Activated T-cell treated with anti-CD3 and anti-CD28 coated beads, Interleukin-2, amount 50 U/mL, for 72 hours (primary cell): ENCODE measurements around the gene CADPS. TPM values are rescaled to one million over a fixed set of nuclear protein-coding genes. Genes with fewer than 3 reads are reported as not detected.

Experiments
- ATAC-seq, 2 donors: fragments of 150-1000 bp; cut with Tn5 transposase; replicated peaks in 1 of 2; 2 replicates each; pipeline ENCODE4 v1.10.0; 2021; ENCODE audit warnings: moderate library complexity in 2 of 2, mild to moderate bottlenecking in 1 of 2
- DNase-seq, 2 donors: peaks; one replicate each; pipeline ENCODE4 v3.0.0; 2021 to 2022; ENCODE audit warnings: mixed read lengths in 1 of 2
- H3K27ac Mint-ChIP-seq: one replicate; pipeline ENCODE4 v1.8.0; 2022; ENCODE audit warnings: mild to moderate bottlenecking, moderate library complexity, mixed read lengths
- H3K27me3 Mint-ChIP-seq: one replicate; pipeline ENCODE4 v1.8.0; 2022; ENCODE audit warnings: low read depth, mixed read lengths
- H3K36me3 Mint-ChIP-seq, 2 donors: one replicate each; pipeline ENCODE4 v1.8.0; 2022; ENCODE audit warnings: mixed read lengths in 2 of 2, mild to moderate bottlenecking in 1 of 2; ENCODE audit not compliant: insufficient read depth in 2 of 2
- H3K4me1 Mint-ChIP-seq: one replicate; pipeline ENCODE4 v1.8.0; 2022; ENCODE audit warnings: low read depth, mixed read lengths
- H3K4me3 Mint-ChIP-seq, 2 donors: one replicate each; pipeline ENCODE4 v1.8.0; 2022; ENCODE audit warnings: mild to moderate bottlenecking in 2 of 2, mixed read lengths in 2 of 2, moderate library complexity in 2 of 2
- H3K9me3 Mint-ChIP-seq, 2 donors: one replicate each; pipeline ENCODE4 v1.8.0; 2022; ENCODE audit warnings: mixed read lengths in 2 of 2
- total RNA-seq, 2 donors: library from RNA; stranded (reverse); gene quantifications; one replicate each; pipeline ENCODE4 v1.2.3, GENCODE V29; 2022

CADPS gene
- total RNA-seq, 2 donors from 2014 or later, result not detected

GRCh38 chr3:62467966-62468722 is 407.1 kb downstream of the CADPS start:
- no peak overlapping the region for H3K4me3 Mint-ChIP-seq
- DNase-seq (no peak), ATAC-seq (no peak)
- no peaks in the 10 kb centered on the region for H3K9me3 Mint-ChIP-seq
- H3K27ac Mint-ChIP-seq, result no peak overlapping the region
- H3K36me3 Mint-ChIP-seq, result no peaks in the 10 kb centered on the region
- H3K4me1 Mint-ChIP-seq, result no peaks in the 10 kb centered on the region
- H3K27me3 Mint-ChIP-seq, result no peaks in the 10 kb centered on the region

GRCh38 chr3:62462788-62463187 is 412.4 kb downstream of the CADPS start:
- no peaks in the 10 kb centered on the region for H3K27me3 Mint-ChIP-seq

GRCh38 chr3:62462104-62462762 is 413.0 kb downstream of the CADPS start:
- Mint-ChIP-seq H3K27me3 (no peaks in the 10 kb centered on the region), H3K27ac (no peak overlapping the region), H3K9me3 (no peaks in the 10 kb centered on the region), H3K4me3 (no peak overlapping the region), H3K4me1 (no peaks in the 10 kb centered on the region), H3K36me3 (no peaks in the 10 kb centered on the region)
- no peak for DNase-seq
- ATAC-seq, result no peak

More at GRCh38 chr3:62462788-62463187, 412.4 kb downstream of the CADPS start:
- Mint-ChIP-seq H3K27ac (no peak overlapping the region), H3K9me3 (no peaks in the 10 kb centered on the region), H3K4me1 (no peaks in the 10 kb centered on the region), H3K36me3 (no peaks in the 10 kb centered on the region), H3K4me3 (no peak overlapping the region)
- DNase-seq (no peak), ATAC-seq (no peak)

GRCh38 chr3:62454916-62455315 is 420.3 kb downstream of the CADPS start:
- Mint-ChIP-seq H3K27me3 (no peaks in the 10 kb centered on the region), H3K9me3 (peaks cover 0 to 2% of the 10 kb centered on the region in 2 donors), H3K27ac (no peak overlapping the region), H3K36me3 (peaks cover 0 to 3% of the 10 kb centered on the region in 2 donors), H3K4me1 (peaks cover 15% of the 10 kb centered on the region), H3K4me3 (no peak overlapping the region)
- ATAC-seq (no peak), DNase-seq (no peak)

- no peak for DNase-seq
- Mint-ChIP-seq H3K9me3 (peaks cover 0 to 2% of the 10 kb centered on the region in 2 donors), H3K27ac (no peak overlapping the region), H3K27me3 (no peaks in the 10 kb centered on the region), H3K4me1 (peaks cover 15% of the 10 kb centered on the region), H3K36me3 (peaks cover 0 to 3% of the 10 kb centered on the region in 2 donors), H3K4me3 (no peak overlapping the region)
- ATAC-seq, result no peak
These were observed 421.8 kb downstream of the CADPS start for GRCh38 chr3:62453448-62453847.

GRCh38 chr3:62451211-62451887 is 423.9 kb downstream of the CADPS start:
- DNase-seq (no peak), ATAC-seq (no peak)
- H3K4me1 Mint-ChIP-seq, result peaks cover 18% of the 10 kb centered on the region
- H3K27me3 Mint-ChIP-seq, result no peaks in the 10 kb centered on the region
- H3K36me3 Mint-ChIP-seq, result peaks cover 0 to 3% of the 10 kb centered on the region in 2 donors
- H3K4me3 Mint-ChIP-seq, result no peak overlapping the region
- H3K27ac Mint-ChIP-seq, result no peak overlapping the region
- H3K9me3 Mint-ChIP-seq, result peaks cover 0 to 2% of the 10 kb centered on the region in 2 donors

- H3K4me3 Mint-ChIP-seq, result peak overlapping the region; percentile 35 to 73
- peaks cover 2 to 9% of the 10 kb centered on the region in 2 donors for H3K36me3 Mint-ChIP-seq
- peaks cover 0 to 3% of the 10 kb centered on the region in 2 donors for H3K9me3 Mint-ChIP-seq
- H3K27ac Mint-ChIP-seq, result peak overlapping the region; percentile 91
- DNase-seq, result no peak
- ATAC-seq, result peak; percentile 29 to 33
- H3K27me3 Mint-ChIP-seq, result no peaks in the 10 kb centered on the region
- H3K4me1 Mint-ChIP-seq, result peaks cover 28% of the 10 kb centered on the region
These were observed 428.8 kb downstream of the CADPS start for GRCh38 chr3:62446337-62446940.

GRCh38 chr3:62445275-62445674 is 429.9 kb downstream of the CADPS start:
- Mint-ChIP-seq H3K27me3 (peaks cover 5% of the 10 kb centered on the region), H3K4me3 (peak overlapping the region; percentile 50 to 73), H3K9me3 (peaks cover 0 to 3% of the 10 kb centered on the region in 2 donors), H3K4me1 (peaks cover 23% of the 10 kb centered on the region), H3K36me3 (peaks cover 2 to 9% of the 10 kb centered on the region in 2 donors), H3K27ac (peak overlapping the region; percentile 91)
- DNase-seq (no peak), ATAC-seq (peak; percentile 77 to 79)

GRCh38 chr3:62439978-62440377 is 435.2 kb downstream of the CADPS start:
- Mint-ChIP-seq H3K9me3 (peaks cover 0 to 3% of the 10 kb centered on the region in 2 donors), H3K4me3 (no peak overlapping the region), H3K4me1 (peaks cover 7% of the 10 kb centered on the region), H3K27ac (no peak overlapping the region), H3K27me3 (peaks cover 14% of the 10 kb centered on the region), H3K36me3 (peaks cover 2 to 9% of the 10 kb centered on the region in 2 donors)
- no peak for ATAC-seq
- DNase-seq, result no peak

- no peak overlapping the region for H3K27ac Mint-ChIP-seq
- peaks cover 0 to 3% of the 10 kb centered on the region in 2 donors for H3K9me3 Mint-ChIP-seq
- no peak for DNase-seq
- H3K27me3 Mint-ChIP-seq, result peaks cover 14% of the 10 kb centered on the region
- no peak for ATAC-seq
- no peak overlapping the region for H3K4me3 Mint-ChIP-seq
- H3K36me3 Mint-ChIP-seq, result peaks cover 2 to 7% of the 10 kb centered on the region in 2 donors
- H3K4me1 Mint-ChIP-seq, result peaks cover under 1% of the 10 kb centered on the region
These were observed 435.9 kb downstream of the CADPS start for GRCh38 chr3:62439176-62439813.

- Mint-ChIP-seq H3K4me1 (no peaks in the 10 kb centered on the region), H3K4me3 (no peak overlapping the region), H3K36me3 (no peaks in the 10 kb centered on the region), H3K9me3 (no peaks in the 10 kb centered on the region), H3K27me3 (peaks cover 14% of the 10 kb centered on the region), H3K27ac (no peak overlapping the region)
- ATAC-seq (no peak), DNase-seq (no peak)
These were observed 438.4 kb downstream of the CADPS start for GRCh38 chr3:62436785-62437184.

- Mint-ChIP-seq H3K27me3 (peaks cover 8% of the 10 kb centered on the region), H3K9me3 (no peaks in the 10 kb centered on the region), H3K4me1 (no peaks in the 10 kb centered on the region), H3K36me3 (no peaks in the 10 kb centered on the region), H3K4me3 (no peak overlapping the region), H3K27ac (no peak overlapping the region)
- ATAC-seq (no peak), DNase-seq (no peak)
These were observed 441.8 kb downstream of the CADPS start for GRCh38 chr3:62433396-62433795.
